GM23338 (cell line): Measurements from ENCODE around the gene LCLAT1. TPM values are rescaled to one million over a fixed set of nuclear protein-coding genes. Genes with fewer than 3 reads are reported as not detected.

Experiments
- ATAC-seq: fragments of 200-7000 bp; cut with Tn5 transposase; 3 replicates; pipeline ENCODE4 v1.9.1; 2020
- DNase-seq: peaks from one replicate; pipeline ENCODE4 v3.0.0-alpha.2; 2015; ENCODE audit warnings: low spot score
- H2AFZ ChIP-seq: fragments of 200-600 bp; sonication (generic); 2 replicates; pipeline ENCODE4 v1.8.0; 2016; ENCODE audit warnings: antibody characterized with exemption, mild to moderate bottlenecking, moderate library complexity
- H3F3A ChIP-seq: fragments of 200-600 bp; sonication (generic); replicated peaks from 2 replicates; pipeline ENCODE4 v1.8.0; 2017; ENCODE audit warnings: antibody characterized with exemption, mixed run types, low read depth
- H3K27ac ChIP-seq: fragments of 200-600 bp; sonication (generic); 2 replicates; pipeline ENCODE4 v1.6.1; 2016; ENCODE audit warnings: low read depth
- H3K27me3 ChIP-seq: fragments of 200-600 bp; sonication (generic); 2 replicates; pipeline ENCODE4 v1.8.0; 2016; ENCODE audit warnings: mild to moderate bottlenecking, mixed run types, moderate library complexity; ENCODE audit not compliant: insufficient read depth
- H3K36me3 ChIP-seq: fragments of 200-600 bp; sonication (generic); 2 replicates; pipeline ENCODE4 v1.8.0; 2016; ENCODE audit warnings: mild to moderate bottlenecking; ENCODE audit not compliant: insufficient read depth
- H3K4me1 ChIP-seq: fragments of 200-600 bp; sonication (generic); 2 replicates; pipeline ENCODE4 v1.8.0; 2016; ENCODE audit warnings: mild to moderate bottlenecking, moderate library complexity; ENCODE audit not compliant: insufficient read depth
- H3K4me2 ChIP-seq: fragments of 200-600 bp; sonication (generic); 2 replicates; pipeline ENCODE4 v1.7.1; 2017; ENCODE audit warnings: mixed run types
- H3K4me3 ChIP-seq: fragments of 200-600 bp; sonication (generic); 2 replicates; pipeline ENCODE4 v1.6.1; 2016; ENCODE audit warnings: mixed run types
- H3K79me2 ChIP-seq: fragments of 200-600 bp; sonication (generic); replicated peaks from 2 replicates; pipeline ENCODE4 v1.8.0; 2017; ENCODE audit warnings: mild to moderate bottlenecking; ENCODE audit not compliant: insufficient read depth
- H3K9me2 ChIP-seq: fragments of 200-600 bp; sonication (generic); 2 replicates; pipeline ENCODE4 v1.8.0; 2017; ENCODE audit not compliant: insufficient read depth
- H4K20me1 ChIP-seq: fragments of 200-600 bp; sonication (generic); replicated peaks from 2 replicates; pipeline ENCODE4 v1.8.0; 2017; ENCODE audit warnings: mild to moderate bottlenecking; ENCODE audit not compliant: insufficient read depth
- H3K27ac Mint-ChIP-seq: 2 replicates; pipeline ENCODE4 v1.8.0; 2020; ENCODE audit warnings: inconsistent platforms, mild to moderate bottlenecking, moderate library complexity, mixed read lengths
- H3K27me3 Mint-ChIP-seq: 3 replicates; pipeline ENCODE4 v1.8.0; 2022; ENCODE audit warnings: low read depth, mild to moderate bottlenecking, moderate library complexity, mixed read lengths, inconsistent platforms; ENCODE audit not compliant: insufficient read depth, poor library complexity
- H3K36me3 Mint-ChIP-seq: 3 replicates; pipeline ENCODE4 v1.8.0; 2021; ENCODE audit warnings: low read depth, mild to moderate bottlenecking, inconsistent platforms, moderate library complexity, mixed read lengths
- H3K4me1 Mint-ChIP-seq: 3 replicates; pipeline ENCODE4 v1.8.0; 2020; ENCODE audit warnings: mild to moderate bottlenecking, inconsistent platforms, mixed read lengths
- H3K4me3 Mint-ChIP-seq: 3 replicates; pipeline ENCODE4 v1.8.0; 2021; ENCODE audit warnings: moderate library complexity, mild to moderate bottlenecking, inconsistent platforms, mixed read lengths
- H3K9me3 Mint-ChIP-seq: 3 replicates; pipeline ENCODE4 v1.8.0; 2020; ENCODE audit warnings: moderate library complexity, mild to moderate bottlenecking, inconsistent platforms, mixed read lengths
- CREB1 ChIP-seq: fragments of 250-450 bp; sonication (Bioruptor Pico); IDR thresholded peaks from 2 replicates; pipeline ENCODE4 v1.5.0; 2020; ENCODE audit warnings: low read depth, mild to moderate bottlenecking, moderate library complexity
- EZH2 ChIP-seq: fragments of 200-600 bp; sonication (generic); IDR thresholded peaks from one replicate; pipeline ENCODE4 v1.8.0; 2017; ENCODE audit warnings: antibody characterized with exemption, mild to moderate bottlenecking, low read depth; ENCODE audit not compliant: unreplicated experiment
- EZH2phosphoT487 ChIP-seq: fragments of 200-600 bp; sonication (generic); IDR thresholded peaks from one replicate; pipeline ENCODE4 v1.8.1; 2018; ENCODE audit warnings: antibody characterized with exemption; ENCODE audit not compliant: unreplicated experiment
- JUNB ChIP-seq: IDR thresholded peaks from one replicate; pipeline ENCODE4 v1.6.1; 2016; ENCODE audit warnings: antibody characterized with exemption; ENCODE audit not compliant: unreplicated experiment
- NANOG ChIP-seq: IDR thresholded peaks from 2 replicates; pipeline ENCODE4 v1.6.1; 2016; ENCODE audit warnings: antibody characterized with exemption, borderline replicate concordance
- POLR2AphosphoS5 ChIP-seq: IDR thresholded peaks from 2 replicates; pipeline ENCODE4 v1.6.1; 2016; ENCODE audit warnings: antibody characterized with exemption, low read depth
- STAT1 ChIP-seq: IDR thresholded peaks from one replicate; pipeline ENCODE4 v1.6.1; 2016; ENCODE audit warnings: antibody characterized with exemption; ENCODE audit not compliant: unreplicated experiment
- ZNF114 ChIP-seq: fragments of 250-450 bp; sonication (Bioruptor Pico); IDR thresholded peaks from 2 replicates; pipeline ENCODE4 v1.5.0; 2020; ENCODE audit warnings: mild to moderate bottlenecking, moderate library complexity
- ZNF331 ChIP-seq: fragments of 250-450 bp; sonication (Bioruptor Pico); IDR thresholded peaks from 2 replicates; pipeline ENCODE4 v1.5.0; 2020; ENCODE audit warnings: low read depth, mild to moderate bottlenecking, moderate library complexity
- polyA plus RNA-seq: library from polyadenylated mRNA; unstranded; fragments of >200 nt; fragmentation: Nextera tagmentation; extraction: Ambion mirVana; gene quantifications from 2 replicates; pipeline ENCODE4 v1.2.1, GENCODE V29; 2016
- total RNA-seq: library from RNA; depleted of rRNA; stranded (reverse); fragments of >200 nt; shearing (Covaris generic); gene quantifications from 2 replicates; pipeline ENCODE4 v1.2.3, GENCODE V29; 2014
- TF ChIP-seq, protein P1 (sequence below): IDR thresholded peaks from one replicate; pipeline ENCODE4 v1.6.1; 2018; ENCODE audit warnings: antibody characterized with exemption; ENCODE audit not compliant: unreplicated experiment
- TF ChIP-seq, protein P2 (sequence below), 2 experiments: fragments of 200-600 bp in 1 of 2; sonication (generic) in 1 of 2; conservative IDR thresholded peaks; 2 replicates each; pipeline versions ENCODE4 v1.5.1 to v1.6.1; 2016 to 2017; ENCODE audit warnings: antibody characterized with exemption in 2 of 2, low read depth in 2 of 2, mild to moderate bottlenecking in 2 of 2, moderate library complexity in 1 of 2
- TF ChIP-seq, protein P3 (sequence below): IDR thresholded peaks from 2 replicates; pipeline ENCODE4 v1.6.1; 2016; ENCODE audit warnings: antibody characterized with exemption
- TF ChIP-seq, protein P4 (sequence below): fragments of 250-450 bp; sonication (Bioruptor Pico); IDR thresholded peaks from 2 replicates; pipeline ENCODE4 v1.5.0; 2020; ENCODE audit warnings: mild to moderate bottlenecking, moderate library complexity

The LCLAT1 gene
- total and polyA plus RNA-seq, 2 experiments from 2014 or later: 11.5 to 30.1 TPM

DNA sequence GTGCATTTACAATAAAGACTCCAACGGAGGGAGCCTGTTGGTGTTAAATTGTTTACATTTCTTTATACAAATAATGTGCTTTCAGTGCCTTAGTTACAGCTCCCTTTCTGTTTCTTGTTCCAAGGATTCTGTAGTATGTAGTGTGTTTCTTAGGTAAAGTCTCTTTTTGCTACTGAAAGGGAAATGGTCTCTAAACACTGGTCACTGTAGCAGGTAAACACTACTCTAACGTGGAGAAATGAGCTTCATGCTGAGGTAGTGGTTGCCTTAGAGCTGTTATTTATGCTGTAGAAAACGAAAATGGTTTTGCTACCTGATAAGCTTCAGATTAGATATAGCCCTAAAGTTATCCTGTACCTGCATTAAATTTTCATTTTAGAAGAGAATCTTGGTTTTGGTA lies 196.6 kb downstream of the LCLAT1 start:
- no peak for ATAC-seq
- Mint-ChIP-seq H3K27ac (no peak overlapping the region), H3K27me3 (peaks cover 7% of the 10 kb centered on the region), H3K4me1 (peaks cover 10% of the 10 kb centered on the region; the same call in 2 of the 3 replicates), H3K9me3 (no peaks in the 10 kb centered on the region), H3K4me3 (no peak overlapping the region), H3K36me3 (no peaks in the 10 kb centered on the region; the same call in 2 of the 3 replicates)
- Histone ChIP-seq H4K20me1 (no peaks in the 10 kb centered on the region), H2AFZ (no peak overlapping the region), H3K36me3 (no peaks in the 10 kb centered on the region), H3K4me2 (no peak overlapping the region), H3K4me3 (no peak overlapping the region), H3K9me2 (no peaks in the 10 kb centered on the region), H3F3A (no peaks in the 10 kb centered on the region), H3K27me3 (no peaks in the 10 kb centered on the region), H3K79me2 (no peaks in the 10 kb centered on the region), H3K27ac (no peak overlapping the region), H3K4me1 (peaks cover 11% of the 10 kb centered on the region; the same call in 1 of the 2 replicates)
- DNase-seq: no peak
- TF ChIP-seq ZNF114 (no peak), ZNF331 (CRISPR knock-in tag) (no peak), JUNB (no peak), NANOG (no peak), STAT1 (no peak), EZH2 (no peak), CREB1 (CRISPR knock-in tag) (no peak), POLR2AphosphoS5 (no peak), EZH2phosphoT487 (no peak)
- TF ChIP-seq, protein P1, sequence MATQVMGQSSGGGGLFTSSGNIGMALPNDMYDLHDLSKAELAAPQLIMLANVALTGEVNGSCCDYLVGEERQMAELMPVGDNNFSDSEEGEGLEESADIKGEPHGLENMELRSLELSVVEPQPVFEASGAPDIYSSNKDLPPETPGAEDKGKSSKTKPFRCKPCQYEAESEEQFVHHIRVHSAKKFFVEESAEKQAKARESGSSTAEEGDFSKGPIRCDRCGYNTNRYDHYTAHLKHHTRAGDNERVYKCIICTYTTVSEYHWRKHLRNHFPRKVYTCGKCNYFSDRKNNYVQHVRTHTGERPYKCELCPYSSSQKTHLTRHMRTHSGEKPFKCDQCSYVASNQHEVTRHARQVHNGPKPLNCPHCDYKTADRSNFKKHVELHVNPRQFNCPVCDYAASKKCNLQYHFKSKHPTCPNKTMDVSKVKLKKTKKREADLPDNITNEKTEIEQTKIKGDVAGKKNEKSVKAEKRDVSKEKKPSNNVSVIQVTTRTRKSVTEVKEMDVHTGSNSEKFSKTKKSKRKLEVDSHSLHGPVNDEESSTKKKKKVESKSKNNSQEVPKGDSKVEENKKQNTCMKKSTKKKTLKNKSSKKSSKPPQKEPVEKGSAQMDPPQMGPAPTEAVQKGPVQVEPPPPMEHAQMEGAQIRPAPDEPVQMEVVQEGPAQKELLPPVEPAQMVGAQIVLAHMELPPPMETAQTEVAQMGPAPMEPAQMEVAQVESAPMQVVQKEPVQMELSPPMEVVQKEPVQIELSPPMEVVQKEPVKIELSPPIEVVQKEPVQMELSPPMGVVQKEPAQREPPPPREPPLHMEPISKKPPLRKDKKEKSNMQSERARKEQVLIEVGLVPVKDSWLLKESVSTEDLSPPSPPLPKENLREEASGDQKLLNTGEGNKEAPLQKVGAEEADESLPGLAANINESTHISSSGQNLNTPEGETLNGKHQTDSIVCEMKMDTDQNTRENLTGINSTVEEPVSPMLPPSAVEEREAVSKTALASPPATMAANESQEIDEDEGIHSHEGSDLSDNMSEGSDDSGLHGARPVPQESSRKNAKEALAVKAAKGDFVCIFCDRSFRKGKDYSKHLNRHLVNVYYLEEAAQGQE: no peak
- TF ChIP-seq, protein P2, sequence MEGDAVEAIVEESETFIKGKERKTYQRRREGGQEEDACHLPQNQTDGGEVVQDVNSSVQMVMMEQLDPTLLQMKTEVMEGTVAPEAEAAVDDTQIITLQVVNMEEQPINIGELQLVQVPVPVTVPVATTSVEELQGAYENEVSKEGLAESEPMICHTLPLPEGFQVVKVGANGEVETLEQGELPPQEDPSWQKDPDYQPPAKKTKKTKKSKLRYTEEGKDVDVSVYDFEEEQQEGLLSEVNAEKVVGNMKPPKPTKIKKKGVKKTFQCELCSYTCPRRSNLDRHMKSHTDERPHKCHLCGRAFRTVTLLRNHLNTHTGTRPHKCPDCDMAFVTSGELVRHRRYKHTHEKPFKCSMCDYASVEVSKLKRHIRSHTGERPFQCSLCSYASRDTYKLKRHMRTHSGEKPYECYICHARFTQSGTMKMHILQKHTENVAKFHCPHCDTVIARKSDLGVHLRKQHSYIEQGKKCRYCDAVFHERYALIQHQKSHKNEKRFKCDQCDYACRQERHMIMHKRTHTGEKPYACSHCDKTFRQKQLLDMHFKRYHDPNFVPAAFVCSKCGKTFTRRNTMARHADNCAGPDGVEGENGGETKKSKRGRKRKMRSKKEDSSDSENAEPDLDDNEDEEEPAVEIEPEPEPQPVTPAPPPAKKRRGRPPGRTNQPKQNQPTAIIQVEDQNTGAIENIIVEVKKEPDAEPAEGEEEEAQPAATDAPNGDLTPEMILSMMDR (conservative IDR thresholded peaks at IDR 0.05; ENCODE audit: low read depth in 2 of 2): no peak
- TF ChIP-seq, protein P3, sequence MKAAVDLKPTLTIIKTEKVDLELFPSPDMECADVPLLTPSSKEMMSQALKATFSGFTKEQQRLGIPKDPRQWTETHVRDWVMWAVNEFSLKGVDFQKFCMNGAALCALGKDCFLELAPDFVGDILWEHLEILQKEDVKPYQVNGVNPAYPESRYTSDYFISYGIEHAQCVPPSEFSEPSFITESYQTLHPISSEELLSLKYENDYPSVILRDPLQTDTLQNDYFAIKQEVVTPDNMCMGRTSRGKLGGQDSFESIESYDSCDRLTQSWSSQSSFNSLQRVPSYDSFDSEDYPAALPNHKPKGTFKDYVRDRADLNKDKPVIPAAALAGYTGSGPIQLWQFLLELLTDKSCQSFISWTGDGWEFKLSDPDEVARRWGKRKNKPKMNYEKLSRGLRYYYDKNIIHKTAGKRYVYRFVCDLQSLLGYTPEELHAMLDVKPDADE: no peak
- TF ChIP-seq, protein P4, sequence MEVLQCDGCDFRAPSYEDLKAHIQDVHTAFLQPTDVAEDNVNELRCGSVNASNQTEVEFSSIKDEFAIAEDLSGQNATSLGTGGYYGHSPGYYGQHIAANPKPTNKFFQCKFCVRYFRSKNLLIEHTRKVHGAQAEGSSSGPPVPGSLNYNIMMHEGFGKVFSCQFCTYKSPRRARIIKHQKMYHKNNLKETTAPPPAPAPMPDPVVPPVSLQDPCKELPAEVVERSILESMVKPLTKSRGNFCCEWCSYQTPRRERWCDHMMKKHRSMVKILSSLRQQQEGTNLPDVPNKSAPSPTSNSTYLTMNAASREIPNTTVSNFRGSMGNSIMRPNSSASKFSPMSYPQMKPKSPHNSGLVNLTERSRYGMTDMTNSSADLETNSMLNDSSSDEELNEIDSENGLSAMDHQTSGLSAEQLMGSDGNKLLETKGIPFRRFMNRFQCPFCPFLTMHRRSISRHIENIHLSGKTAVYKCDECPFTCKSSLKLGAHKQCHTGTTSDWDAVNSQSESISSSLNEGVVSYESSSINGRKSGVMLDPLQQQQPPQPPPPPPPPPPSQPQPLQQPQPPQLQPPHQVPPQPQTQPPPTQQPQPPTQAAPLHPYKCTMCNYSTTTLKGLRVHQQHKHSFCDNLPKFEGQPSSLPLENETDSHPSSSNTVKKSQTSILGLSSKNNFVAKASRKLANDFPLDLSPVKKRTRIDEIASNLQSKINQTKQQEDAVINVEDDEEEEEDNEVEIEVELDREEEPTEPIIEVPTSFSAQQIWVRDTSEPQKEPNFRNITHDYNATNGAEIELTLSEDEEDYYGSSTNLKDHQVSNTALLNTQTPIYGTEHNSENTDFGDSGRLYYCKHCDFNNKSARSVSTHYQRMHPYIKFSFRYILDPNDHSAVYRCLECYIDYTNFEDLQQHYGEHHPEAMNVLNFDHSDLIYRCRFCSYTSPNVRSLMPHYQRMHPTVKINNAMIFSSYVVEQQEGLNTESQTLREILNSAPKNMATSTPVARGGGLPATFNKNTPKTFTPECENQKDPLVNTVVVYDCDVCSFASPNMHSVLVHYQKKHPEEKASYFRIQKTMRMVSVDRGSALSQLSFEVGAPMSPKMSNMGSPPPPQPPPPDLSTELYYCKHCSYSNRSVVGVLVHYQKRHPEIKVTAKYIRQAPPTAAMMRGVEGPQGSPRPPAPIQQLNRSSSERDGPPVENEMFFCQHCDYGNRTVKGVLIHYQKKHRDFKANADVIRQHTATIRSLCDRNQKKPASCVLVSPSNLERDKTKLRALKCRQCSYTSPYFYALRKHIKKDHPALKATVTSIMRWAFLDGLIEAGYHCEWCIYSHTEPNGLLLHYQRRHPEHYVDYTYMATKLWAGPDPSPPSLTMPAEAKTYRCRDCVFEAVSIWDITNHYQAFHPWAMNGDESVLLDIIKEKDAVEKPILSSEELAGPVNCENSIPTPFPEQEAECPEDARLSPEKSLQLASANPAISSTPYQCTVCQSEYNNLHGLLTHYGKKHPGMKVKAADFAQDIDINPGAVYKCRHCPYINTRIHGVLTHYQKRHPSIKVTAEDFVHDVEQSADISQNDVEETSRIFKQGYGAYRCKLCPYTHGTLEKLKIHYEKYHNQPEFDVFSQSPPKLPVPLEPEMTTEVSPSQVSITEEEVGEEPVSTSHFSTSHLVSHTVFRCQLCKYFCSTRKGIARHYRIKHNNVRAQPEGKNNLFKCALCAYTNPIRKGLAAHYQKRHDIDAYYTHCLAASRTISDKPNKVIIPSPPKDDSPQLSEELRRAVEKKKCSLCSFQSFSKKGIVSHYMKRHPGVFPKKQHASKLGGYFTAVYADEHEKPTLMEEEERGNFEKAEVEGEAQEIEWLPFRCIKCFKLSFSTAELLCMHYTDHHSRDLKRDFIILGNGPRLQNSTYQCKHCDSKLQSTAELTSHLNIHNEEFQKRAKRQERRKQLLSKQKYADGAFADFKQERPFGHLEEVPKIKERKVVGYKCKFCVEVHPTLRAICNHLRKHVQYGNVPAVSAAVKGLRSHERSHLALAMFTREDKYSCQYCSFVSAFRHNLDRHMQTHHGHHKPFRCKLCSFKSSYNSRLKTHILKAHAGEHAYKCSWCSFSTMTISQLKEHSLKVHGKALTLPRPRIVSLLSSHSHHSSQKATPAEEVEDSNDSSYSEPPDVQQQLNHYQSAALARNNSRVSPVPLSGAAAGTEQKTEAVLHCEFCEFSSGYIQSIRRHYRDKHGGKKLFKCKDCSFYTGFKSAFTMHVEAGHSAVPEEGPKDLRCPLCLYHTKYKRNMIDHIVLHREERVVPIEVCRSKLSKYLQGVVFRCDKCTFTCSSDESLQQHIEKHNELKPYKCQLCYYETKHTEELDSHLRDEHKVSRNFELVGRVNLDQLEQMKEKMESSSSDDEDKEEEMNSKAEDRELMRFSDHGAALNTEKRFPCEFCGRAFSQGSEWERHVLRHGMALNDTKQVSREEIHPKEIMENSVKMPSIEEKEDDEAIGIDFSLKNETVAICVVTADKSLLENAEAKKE (CRISPR knock-in tag): no peak
